Smooth muscle cell (in vitro differentiated cells): ENCODE results near the gene RASSF3. TPM values are rescaled to one million over a fixed set of nuclear protein-coding genes. Genes with fewer than 3 reads are reported as not detected.

Experiments used
- DNase-seq: peaks from one replicate; lab custom pipeline; 2025; ENCODE audit not compliant: unreplicated experiment; lab: John Stamatoyannopoulos, UW
- H2AFZ ChIP-seq: fragments of 200-600 bp; sonication (generic); 2 replicates; pipeline ENCODE4 v1.6.0; 2016; ENCODE audit warnings: antibody characterized with exemption, low read depth, mild to moderate bottlenecking
- H3F3A ChIP-seq: fragments of 200-600 bp; sonication (generic); 2 replicates; pipeline ENCODE4 v1.6.0; 2017; ENCODE audit warnings: antibody characterized with exemption, low read depth
- H3K27ac ChIP-seq: fragments of 200-600 bp; sonication (generic); 2 replicates; pipeline ENCODE4 v1.5.1; 2016; ENCODE audit warnings: low read depth, mild to moderate bottlenecking
- H3K27me3 ChIP-seq: fragments of 200-600 bp; sonication (generic); 2 replicates; pipeline ENCODE4 v1.6.1; 2016; ENCODE audit warnings: low read depth, mild to moderate bottlenecking
- H3K36me3 ChIP-seq: fragments of 200-600 bp; sonication (generic); 2 replicates; pipeline ENCODE4 v1.5.1; 2016; ENCODE audit warnings: low read depth
- H3K4me1 ChIP-seq: fragments of 200-600 bp; sonication (generic); 2 replicates; pipeline ENCODE4 v1.5.1; 2016; ENCODE audit warnings: low read depth
- H3K4me2 ChIP-seq: fragments of 200-600 bp; sonication (generic); 2 replicates; pipeline ENCODE4 v1.6.0; 2016; ENCODE audit warnings: mild to moderate bottlenecking
- H3K4me3 ChIP-seq: fragments of 200-600 bp; sonication (generic); 2 replicates; pipeline ENCODE4 v1.5.1; 2016; ENCODE audit warnings: mild to moderate bottlenecking
- H3K79me2 ChIP-seq: fragments of 200-600 bp; sonication (generic); 2 replicates; pipeline ENCODE4 v1.6.0; 2016; ENCODE audit warnings: low read depth, mild to moderate bottlenecking
- H3K9ac ChIP-seq: fragments of 200-600 bp; sonication (generic); 2 replicates; pipeline ENCODE4 v1.6.0; 2016; ENCODE audit warnings: low read depth
- H3K9me3 ChIP-seq: fragments of 200-600 bp; sonication (generic); replicated peaks from 2 replicates; pipeline ENCODE4 v1.5.1; 2016; ENCODE audit warnings: low read depth
- H4K20me1 ChIP-seq: fragments of 200-600 bp; sonication (generic); 2 replicates; pipeline ENCODE4 v1.6.0; 2016; ENCODE audit warnings: low read depth
- WGBS: methylation state at CpG from one replicate; pipeline ENCODE4 v1.1.7; 2016; ENCODE audit warnings: low lambda C conversion rate; 5-methylcytosine and 5-hydroxymethylcytosine counted together
- polyA plus RNA-seq: library from polyadenylated mRNA; unstranded; fragments of >200 nt; fragmentation: Nextera tagmentation; extraction: Ambion mirVana; gene quantifications from 2 replicates; pipeline ENCODE4 v1.2.1, GENCODE V29; 2016
- total RNA-seq: library from RNA; depleted of rRNA; stranded (reverse); fragments of >200 nt; gene quantifications from 2 replicates; pipeline ENCODE4 v1.2.3, GENCODE V29; 2014
- TF ChIP-seq, protein P1 (sequence below): fragments of 200-600 bp; sonication (generic); IDR thresholded peaks from 2 replicates; pipeline ENCODE4 v1.5.1; 2017; ENCODE audit warnings: borderline replicate concordance, mild to moderate bottlenecking, antibody characterized with exemption; ENCODE audit not compliant: insufficient read depth, poor library complexity, severe bottlenecking

The RASSF3 gene
- total and polyA plus RNA-seq, 2 experiments from 2014 or later: 1.2 to 5.6 TPM

GRCh38 chr12:64673490-64674169, 63.3 kb downstream of the RASSF3 start:
- TF ChIP-seq, protein P1, sequence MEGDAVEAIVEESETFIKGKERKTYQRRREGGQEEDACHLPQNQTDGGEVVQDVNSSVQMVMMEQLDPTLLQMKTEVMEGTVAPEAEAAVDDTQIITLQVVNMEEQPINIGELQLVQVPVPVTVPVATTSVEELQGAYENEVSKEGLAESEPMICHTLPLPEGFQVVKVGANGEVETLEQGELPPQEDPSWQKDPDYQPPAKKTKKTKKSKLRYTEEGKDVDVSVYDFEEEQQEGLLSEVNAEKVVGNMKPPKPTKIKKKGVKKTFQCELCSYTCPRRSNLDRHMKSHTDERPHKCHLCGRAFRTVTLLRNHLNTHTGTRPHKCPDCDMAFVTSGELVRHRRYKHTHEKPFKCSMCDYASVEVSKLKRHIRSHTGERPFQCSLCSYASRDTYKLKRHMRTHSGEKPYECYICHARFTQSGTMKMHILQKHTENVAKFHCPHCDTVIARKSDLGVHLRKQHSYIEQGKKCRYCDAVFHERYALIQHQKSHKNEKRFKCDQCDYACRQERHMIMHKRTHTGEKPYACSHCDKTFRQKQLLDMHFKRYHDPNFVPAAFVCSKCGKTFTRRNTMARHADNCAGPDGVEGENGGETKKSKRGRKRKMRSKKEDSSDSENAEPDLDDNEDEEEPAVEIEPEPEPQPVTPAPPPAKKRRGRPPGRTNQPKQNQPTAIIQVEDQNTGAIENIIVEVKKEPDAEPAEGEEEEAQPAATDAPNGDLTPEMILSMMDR: no peak
- DNase-seq: no peak
- Histone ChIP-seq H3K4me3 (no peak overlapping the region), H2AFZ (peak overlapping the region; percentile 16), H4K20me1 (no peaks in the 10 kb centered on the region), H3K9ac (no peak overlapping the region), H3K27me3 (no peaks in the 10 kb centered on the region), H3K36me3 (no peaks in the 10 kb centered on the region), H3F3A (no peaks in the 10 kb centered on the region), H3K9me3 (no peaks in the 10 kb centered on the region), H3K4me2 (peak overlapping the region; percentile 29), H3K27ac (no peak overlapping the region), H3K4me1 (peaks cover 15% of the 10 kb centered on the region), H3K79me2 (no peaks in the 10 kb centered on the region)
- 35% methylated on average over 9 of the region's 9 CpGs for WGBS

DNA sequence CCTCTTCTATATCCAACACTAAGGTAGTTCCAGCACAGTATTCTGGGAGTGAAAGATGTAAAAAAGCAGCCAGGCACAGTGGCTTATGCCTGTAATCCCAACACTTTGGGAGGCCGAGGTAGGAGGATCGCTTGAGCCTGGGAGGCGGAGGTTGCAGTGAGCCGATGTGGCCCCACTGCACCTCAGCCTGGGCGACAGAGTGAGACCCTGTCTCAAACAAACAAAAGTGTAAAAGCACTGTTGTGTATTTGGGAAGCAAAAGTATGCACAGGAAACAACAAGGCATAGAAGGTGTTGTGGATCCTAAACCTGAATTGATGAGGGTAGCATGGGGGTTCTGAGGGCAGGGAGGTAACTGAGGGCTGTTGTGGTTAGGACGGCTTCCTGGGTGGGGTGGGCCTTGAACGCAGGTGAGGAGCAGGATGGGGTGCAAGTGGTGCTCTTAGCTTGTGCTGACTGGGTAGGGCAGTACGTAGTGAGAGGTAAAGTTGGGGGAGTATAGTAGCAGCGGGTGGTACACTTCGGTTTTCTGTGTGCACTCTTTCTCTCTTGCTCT, 64.2 kb downstream of the RASSF3 start:
- TF ChIP-seq, protein P1: no peak
- whole genome bisulfite sequencing: over 99% methylated on average over 10 of the region's 10 CpGs

DNA sequence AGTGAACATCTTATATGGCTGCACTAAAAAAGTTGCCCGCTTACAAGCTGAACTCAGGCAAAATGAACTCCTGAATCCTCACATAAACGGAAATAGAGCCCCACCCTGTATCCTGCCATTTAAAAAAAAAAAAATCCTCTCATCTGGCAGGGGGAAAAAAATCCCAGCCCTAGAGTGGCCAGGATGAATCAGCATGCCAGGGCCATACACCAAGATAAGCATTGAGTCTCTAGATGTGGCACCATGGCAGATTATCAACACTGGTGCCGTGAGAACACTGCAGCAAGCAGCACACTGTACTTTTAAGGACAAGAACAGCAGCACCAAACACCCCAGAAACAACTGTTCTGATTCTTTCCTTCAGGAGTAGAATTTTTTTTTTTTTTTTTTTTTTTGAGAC, 65.5 kb downstream of the RASSF3 start:
- 57% methylated on average over 3 of the region's 3 CpGs for WGBS
- no peak for DNase-seq
- no peak overlapping the region for H3K4me3 ChIP-seq
- H3K4me2 ChIP-seq: no peak overlapping the region
- H3K79me2 ChIP-seq: no peaks in the 10 kb centered on the region
- H2AFZ ChIP-seq: no peak overlapping the region
- no peaks in the 10 kb centered on the region for H3K27me3 ChIP-seq
- H4K20me1 ChIP-seq: no peaks in the 10 kb centered on the region
- no peaks in the 10 kb centered on the region for H3K36me3 ChIP-seq
- H3K9me3 ChIP-seq: no peaks in the 10 kb centered on the region
- H3K9ac ChIP-seq: no peak overlapping the region
- TF ChIP-seq, protein P1: no peak
- H3F3A ChIP-seq: no peaks in the 10 kb centered on the region
- H3K4me1 ChIP-seq: peaks cover 15% of the 10 kb centered on the region
- no peak overlapping the region for H3K27ac ChIP-seq

More for the DNA sequence above, 64.2 kb downstream of the RASSF3 start:
- no peak overlapping the region for H3K4me2 ChIP-seq
- H2AFZ ChIP-seq: no peak overlapping the region
- no peaks in the 10 kb centered on the region for H3K9me3 ChIP-seq
- DNase-seq: no peak
- H3K36me3 ChIP-seq: no peaks in the 10 kb centered on the region
- H3K27me3 ChIP-seq: no peaks in the 10 kb centered on the region
- no peaks in the 10 kb centered on the region for H3K79me2 ChIP-seq
- H3K9ac ChIP-seq: no peak overlapping the region
- peaks cover 15% of the 10 kb centered on the region for H3K4me1 ChIP-seq
- H3F3A ChIP-seq: no peaks in the 10 kb centered on the region
- no peak overlapping the region for H3K4me3 ChIP-seq
- H4K20me1 ChIP-seq: no peaks in the 10 kb centered on the region
- no peak overlapping the region for H3K27ac ChIP-seq

DNA sequence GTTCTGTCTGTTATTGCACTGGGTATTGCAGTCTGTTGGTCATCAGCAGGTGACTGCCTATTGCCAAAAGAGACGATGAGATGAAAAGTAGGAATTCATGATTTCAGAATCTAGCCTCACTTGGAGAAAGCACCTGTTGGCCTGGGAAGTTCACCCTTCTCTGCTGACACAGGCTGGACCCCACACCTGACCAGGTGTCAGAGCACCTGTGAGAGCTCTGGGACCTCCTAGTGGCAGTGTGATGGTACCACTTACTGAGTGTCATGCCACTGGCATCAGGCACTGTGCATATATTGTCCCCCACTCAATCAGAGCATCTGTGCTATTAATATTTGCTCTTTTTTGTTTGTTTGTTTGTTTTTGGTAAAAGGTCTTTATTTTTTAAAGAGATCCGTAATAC, 68.0 kb downstream of the RASSF3 start:
- H3K4me1 ChIP-seq: peaks cover 16% of the 10 kb centered on the region
- no peaks in the 10 kb centered on the region for H3K79me2 ChIP-seq
- WGBS: 94% methylated on average over 2 of the region's 2 CpGs
- no peak overlapping the region for H3K4me2 ChIP-seq
- no peak overlapping the region for H3K27ac ChIP-seq
- no peak overlapping the region for H3K4me3 ChIP-seq
- H2AFZ ChIP-seq: no peak overlapping the region
- no peaks in the 10 kb centered on the region for H3F3A ChIP-seq
- no peak overlapping the region for H3K9ac ChIP-seq
- TF ChIP-seq, protein P1: no peak
- no peaks in the 10 kb centered on the region for H3K27me3 ChIP-seq
- no peaks in the 10 kb centered on the region for H3K9me3 ChIP-seq
- H4K20me1 ChIP-seq: no peaks in the 10 kb centered on the region
- no peaks in the 10 kb centered on the region for H3K36me3 ChIP-seq
- no peak for DNase-seq
